Stomach (tissue), 9 donors: ENCODE measurements around the gene FSTL4. TPM values are rescaled to one million over a fixed set of nuclear protein-coding genes. Genes with fewer than 3 reads are reported as not detected.

ENCODE experiments used
- DNase-seq, 2 donors: peaks; one replicate each; pipeline versions ENCODE4 v3.0.0 to v3.0.0-alpha.2; 2013 to 2019
- H3K27ac ChIP-seq, 5 donors: fragments of 200-600 bp in 4 of 5; sonication (generic) in 4 of 5; one replicate each; pipeline ENCODE4 v1.5.1; 2013 to 2019; ENCODE audit warnings: mild to moderate bottlenecking in 1 of 5, moderate library complexity in 1 of 5
- H3K27me3 ChIP-seq, 3 donors: fragments of 200-600 bp; sonication (generic); one replicate each; pipeline ENCODE4 v1.5.1; 2017 to 2019; ENCODE audit warnings: mixed run types in 1 of 3
- H3K36me3 ChIP-seq, 4 donors: fragments of 200-600 bp; sonication (generic); 1 replicate in 3 of 4; 2 replicates in 1 of 4; pipeline ENCODE4 v1.5.1; 2016 to 2019
- H3K4me1 ChIP-seq, 4 donors: fragments of 200-600 bp; sonication (generic); one replicate each; pipeline ENCODE4 v1.5.1; 2016 to 2019
- H3K4me3 ChIP-seq, 4 donors: fragments of 200-600 bp; sonication (generic) in 3 of 4; one replicate each; pipeline ENCODE4 v1.5.1; 2016 to 2019; ENCODE audit warnings: mild to moderate bottlenecking in 1 of 4
- H3K9me3 ChIP-seq, 4 donors: fragments of 200-600 bp; sonication (generic); one replicate each; pipeline ENCODE4 v1.5.1; 2016 to 2019
- CTCF ChIP-seq, 7 experiments: fragments of 450-650 bp in 4 of 7; fragments of 200-600 bp in 3 of 7; sonication (generic) in 3 of 7; IDR thresholded peaks; one replicate each; pipeline ENCODE4 v1.5.1; 2016 to 2019; ENCODE audit warnings: antibody characterized with exemption in 7 of 7, control low read depth in 2 of 7, mild to moderate bottlenecking in 1 of 7
- EP300 ChIP-seq: sonication (generic); formaldehyde crosslinking; IDR thresholded peaks from one replicate; pipeline ENCODE4 v1.6.1; 2017; ENCODE audit warnings: antibody characterized with exemption
- POLR2A ChIP-seq, 4 donors: fragments of 450-650 bp; IDR thresholded peaks; one replicate each; pipeline ENCODE4 v1.6.1; 2016; ENCODE audit warnings: antibody characterized with exemption in 4 of 4, control low read depth in 2 of 4, mild to moderate bottlenecking in 1 of 4, moderate library complexity in 1 of 4
- POLR2AphosphoS5 ChIP-seq, 3 donors: sonication (generic); formaldehyde crosslinking; IDR thresholded peaks; one replicate each; pipeline ENCODE4 v1.6.1; 2016; ENCODE audit warnings: antibody characterized with exemption in 3 of 3
- WGBS, 5 donors: extraction: QIAGEN DNeasy Blood & Tissue Kit in 3 of 5; methylation state at CpG; one replicate each; pipeline versions ENCODE4 v1.1.5 to v1.1.7; 2013 to 2018; 5-methylcytosine and 5-hydroxymethylcytosine counted together
- intact Hi-C: fragments of 100-400 bp; cut with DNase I; formaldehyde crosslinking; loops from one replicate; pipeline ENCODE4 v1.15.1; 2023; ENCODE audit warnings: low total_unique reads
- polyA plus RNA-seq, 3 donors: library from polyadenylated mRNA; stranded (reverse); fragments of 200-250 nt; gene quantifications; one replicate each; pipeline ENCODE4 v1.2.3, GENCODE V29; 2013
- total RNA-seq, 5 donors: library from RNA; depleted of rRNA; stranded (reverse); fragments of >200 nt; gene quantifications; one replicate each; pipeline versions ENCODE4 v1.1.0 to v1.2.3, GENCODE V29; 2014 to 2016
- donor health status: healthy with polysubstance abuse.
- donor health status: Bipolar disorder and iron deficiency.
- donor health status: healthy.

Gene FSTL4
- total and polyA plus RNA-seq, 8 donors = 0.37 to 0.55 TPM; not detected in 6

- no peaks in the 10 kb centered on the region for H3K9me3 ChIP-seq
- no peak overlapping the region for H3K4me3 ChIP-seq
- no peak overlapping the region for H3K27ac ChIP-seq
- TF ChIP-seq CTCF (IDR thresholded peaks at IDR 0.05) (peak in 5 of 7 experiments; percentile 76 to 91 (median 83)), POLR2AphosphoS5 (IDR thresholded peaks at IDR 0.05) (no peak)
- DNase-seq = peak; percentile 72 to 81
- H3K27me3 ChIP-seq = peaks cover 0 to 19% (median 0%) of the 10 kb centered on the region in 3 donors
- intact Hi-C loops = loop anchor here (10.0 kb wide), 1 partner anchor 511 kb away; no protein-coding TSS in a partner anchor
- H3K4me1 ChIP-seq = peaks cover 0 to 7% (median 4%) of the 10 kb centered on the region in 4 donors
- 26 to 43% (median 29%) methylated on average over 19 to 30 of the region's 30 CpGs for WGBS, 5 donors
- no peaks in the 10 kb centered on the region for H3K36me3 ChIP-seq
Observed at GRCh38 chr5:133423618-133424282, 188.6 kb downstream of the FSTL4 start.

- Histone ChIP-seq H3K9me3 (no peaks in the 10 kb centered on the region), H3K4me3 (no peak overlapping the region), H3K36me3 (no peaks in the 10 kb centered on the region), H3K27me3 (peaks cover 0 to 19% (median 0%) of the 10 kb centered on the region in 3 donors), H3K27ac (no peak overlapping the region), H3K4me1 (peaks cover 0 to 7% (median 4%) of the 10 kb centered on the region in 4 donors)
- 83 to 91% (median 90%) methylated on average over 14 of the region's 14 CpGs for WGBS, 5 donors
- intact Hi-C loops = loop anchor here (10.0 kb wide), 1 partner anchor 512 kb away; no protein-coding TSS in a partner anchor
- peak in 1 of 2 donors; percentile 14 for DNase-seq
- TF ChIP-seq CTCF (IDR thresholded peaks at IDR 0.05) = no peak
Observed at GRCh38 chr5:133423011-133423617, 189.2 kb downstream of the FSTL4 start.

GRCh38 chr5:133421806-133422205 is 190.5 kb downstream of the FSTL4 start:
- H3K36me3 ChIP-seq = no peaks in the 10 kb centered on the region
- no peak overlapping the region for H3K4me3 ChIP-seq
- intact Hi-C loops = loop anchor here (10.0 kb wide), 1 partner anchor 513 kb away; no protein-coding TSS in a partner anchor
- no peak for DNase-seq
- H3K27me3 ChIP-seq = peaks cover 0 to 10% (median 0%) of the 10 kb centered on the region in 3 donors
- H3K4me1 ChIP-seq = peaks cover 0 to 7% (median 4%) of the 10 kb centered on the region in 4 donors
- TF ChIP-seq CTCF (IDR thresholded peaks at IDR 0.05) (no peak), POLR2A (IDR thresholded peaks at IDR 0.05) (no peak), POLR2AphosphoS5 (IDR thresholded peaks at IDR 0.05) (no peak), EP300 (no peak)
- 63 to 70% (median 64%) methylated on average over 5 of the region's 5 CpGs for WGBS, 5 donors
- no peaks in the 10 kb centered on the region for H3K9me3 ChIP-seq
- H3K27ac ChIP-seq = no peak overlapping the region

- peak in 1 of 2 donors; percentile 32 for DNase-seq
- H3K4me3 ChIP-seq = no peak overlapping the region
- H3K9me3 ChIP-seq = no peaks in the 10 kb centered on the region
- H3K27me3 ChIP-seq = peaks cover 0 to 10% (median 0%) of the 10 kb centered on the region in 3 donors
- no peaks in the 10 kb centered on the region for H3K36me3 ChIP-seq
- intact Hi-C loops = loop anchor here (10.0 kb wide), 1 partner anchor 513 kb away; no protein-coding TSS in a partner anchor
- H3K27ac ChIP-seq = no peak overlapping the region
- no peak for TF ChIP-seq CTCF (IDR thresholded peaks at IDR 0.05)
- TF ChIP-seq EP300 = no peak
- no peak for TF ChIP-seq POLR2AphosphoS5 (IDR thresholded peaks at IDR 0.05)
- no peak for TF ChIP-seq POLR2A (IDR thresholded peaks at IDR 0.05)
- 59 to 76% (median 65%) methylated on average over 7 to 8 of the region's 8 CpGs for WGBS, 5 donors
- H3K4me1 ChIP-seq = peaks cover 0 to 7% (median 4%) of the 10 kb centered on the region in 4 donors
Observed at GRCh38 chr5:133421394-133421793, 190.9 kb downstream of the FSTL4 start.
